SKM-1 treated with dmso at 0.1 percent for 144 hours (cell line): ENCODE results near the gene NFE2L3.
"Not testable (repeated sequence)": the region's sequence is repeated elsewhere in the genome, so short reads cannot be mapped to it uniquely, and the experiment has no call there.

Experiments used
- DNase-seq: peaks from one replicate; lab custom pipeline; 2025; ENCODE audit not compliant: unreplicated experiment; lab: John Stamatoyannopoulos, UW

Gene NFE2L3

GRCh38 chr7:26145238-26145637 lies 6.8 kb upstream of the NFE2L3 start:
- no peak for DNase-seq

- no peak for DNase-seq
These were observed 5.0 kb upstream of the NFE2L3 start for GRCh38 chr7:26147030-26147429.

GRCh38 chr7:26147646-26148306 lies 4.2 kb upstream of the NFE2L3 start:
- not testable (repeated sequence) for DNase-seq

- not testable (repeated sequence) for DNase-seq
These were observed 3.7 kb upstream of the NFE2L3 start for GRCh38 chr7:26148307-26148700.

- no peak for DNase-seq
These were observed 2.5 kb upstream of the NFE2L3 start for GRCh38 chr7:26149391-26149977.

GRCh38 chr7:26151096-26151495 lies 902 bp upstream of the NFE2L3 start:
- no peak for DNase-seq

GRCh38 chr7:26151650-26151952 lies 397 bp upstream of the NFE2L3 start:
- no peak for DNase-seq

- DNase-seq = not testable (repeated sequence)
These were observed 813 bp downstream of the NFE2L3 start for GRCh38 chr7:26152782-26153240.

- DNase-seq = no peak
These were observed 1.3 kb downstream of the NFE2L3 start for GRCh38 chr7:26153241-26153822.

- no peak for DNase-seq
These were observed 2.1 kb downstream of the NFE2L3 start for GRCh38 chr7:26153823-26154783.

- no peak for DNase-seq
These were observed 3.8 kb downstream of the NFE2L3 start for GRCh38 chr7:26155531-26156375.

GRCh38 chr7:26156451-26157420 lies 4.7 kb downstream of the NFE2L3 start:
- no peak for DNase-seq

- DNase-seq = no peak
These were observed 5.6 kb downstream of the NFE2L3 start for GRCh38 chr7:26157520-26158105.

GRCh38 chr7:26159243-26159642 lies 7.2 kb downstream of the NFE2L3 start:
- no peak for DNase-seq

GRCh38 chr7:26160896-26161295 lies 8.9 kb downstream of the NFE2L3 start:
- no peak for DNase-seq

GRCh38 chr7:26162431-26162830 lies 10.4 kb downstream of the NFE2L3 start:
- no peak for DNase-seq

- not testable (repeated sequence) for DNase-seq
These were observed 11.8 kb downstream of the NFE2L3 start for GRCh38 chr7:26163804-26164203.

- DNase-seq = no peak
These were observed 14.1 kb downstream of the NFE2L3 start for GRCh38 chr7:26165950-26166683.
